PC-3 (cell line): ENCODE results near the gene BCR. TPM values are rescaled to one million over a fixed set of nuclear protein-coding genes. Genes with fewer than 3 reads are reported as not detected.

ENCODE experiments used
- ATAC-seq: fragments of 200-7000 bp; cut with Tn5 transposase; 2 replicates; pipeline ENCODE4 v1.9.1; 2020; ENCODE audit warnings: mild to moderate bottlenecking, moderate library complexity
- BruUV-seq: library from RNA; stranded (reverse); fragments of 400-500 nt; replicated peaks from 2 replicates; lab custom pipeline; 2021; lab: Mats Ljungman, UMichigan
- CTCF ChIA-PET: fragments of 300-600 bp; sonication (Branson Sonifier 250); formaldehyde crosslinking; loops from one replicate; lab custom pipeline; 2022; ENCODE audit warnings: antibody characterized with exemption; lab: Charles Lee
- POLR2A ChIA-PET: fragments of 300-600 bp; sonication (Branson Sonifier 250); formaldehyde crosslinking; loops from one replicate; lab custom pipeline; 2022; ENCODE audit warnings: antibody characterized with exemption; ENCODE audit not compliant: unreplicated experiment; lab: Charles Lee
- DNase-seq: peaks from one replicate; pipeline ENCODE4 v3.0.0-alpha.2; 2015
- H2AFZ ChIP-seq: fragments of 300-600 bp; sonication (generic); 2 replicates; pipeline ENCODE4 v1.6.0; 2016; ENCODE audit warnings: antibody characterized with exemption, low read length
- H3F3A ChIP-seq: fragments of 300-600 bp; sonication (generic); one replicate; pipeline ENCODE4 v1.6.0; 2017; ENCODE audit warnings: antibody characterized with exemption, low read length, control low read depth, mild to moderate bottlenecking; ENCODE audit not compliant: unreplicated experiment
- H3K27ac ChIP-seq: fragments of 300-600 bp; sonication (generic); 2 replicates; pipeline ENCODE4 v1.5.1; 2016; ENCODE audit warnings: mild to moderate bottlenecking, low read length
- H3K27me3 ChIP-seq: fragments of 300-600 bp; sonication (generic); 2 replicates; pipeline ENCODE4 v1.6.1; 2016; ENCODE audit warnings: low read length, mixed read lengths
- H3K36me3 ChIP-seq: fragments of 300-600 bp; sonication (generic); 2 replicates; pipeline ENCODE4 v1.6.1; 2016; ENCODE audit warnings: low read depth, mixed run types, low read length, mixed read lengths
- H3K4me1 ChIP-seq: fragments of 300-600 bp; sonication (generic); 2 replicates; pipeline ENCODE4 v1.5.1; 2016; ENCODE audit warnings: low read length; ENCODE audit not compliant: insufficient read depth
- H3K4me2 ChIP-seq: fragments of 300-600 bp; sonication (generic); 2 replicates; pipeline ENCODE4 v1.6.0; 2016; ENCODE audit warnings: low read length
- H3K4me3 ChIP-seq: fragments of 300-600 bp; sonication (generic); 2 replicates; pipeline ENCODE4 v1.5.1; 2016; ENCODE audit warnings: mild to moderate bottlenecking, low read length, mixed read lengths
- H3K79me2 ChIP-seq: fragments of 300-600 bp; sonication (generic); 2 replicates; pipeline ENCODE4 v1.6.1; 2017; ENCODE audit warnings: low read length, mixed read lengths
- H3K9ac ChIP-seq: fragments of 300-600 bp; sonication (generic); 2 replicates; pipeline ENCODE4 v1.6.0; 2016; ENCODE audit warnings: mild to moderate bottlenecking, low read length
- H3K9me2 ChIP-seq: fragments of 300-600 bp; sonication (generic); replicated peaks from 2 replicates; pipeline ENCODE4 v1.6.1; 2016; ENCODE audit warnings: mixed run types, low read length, mixed read lengths
- H3K9me3 ChIP-seq: fragments of 300-600 bp; sonication (generic); 2 replicates; pipeline ENCODE4 v1.6.1; 2016; ENCODE audit warnings: low read length, mixed read lengths
- H4K20me1 ChIP-seq: fragments of 300-600 bp; sonication (generic); 2 replicates; pipeline ENCODE4 v1.6.1; 2016; ENCODE audit warnings: low read length, mixed read lengths
- EZH2 ChIP-seq: fragments of 300-600 bp; sonication (generic); IDR thresholded peaks from one replicate; pipeline ENCODE4 v1.6.1; 2017; ENCODE audit warnings: antibody characterized with exemption, mild to moderate bottlenecking, low read length; ENCODE audit not compliant: unreplicated experiment
- EZH2phosphoT487 ChIP-seq: fragments of 300-600 bp; sonication (generic); IDR thresholded peaks from 2 replicates; pipeline ENCODE4 v1.6.1; 2018; ENCODE audit warnings: mild to moderate bottlenecking, antibody characterized with exemption, low read length, borderline replicate concordance
- intact Hi-C: fragments of 100-400 bp; cut with micrococcal nuclease; formaldehyde crosslinking; loops from 2 replicates; pipeline ENCODE4 v1.9.0; 2023
- total RNA-seq: library from RNA; depleted of rRNA; stranded (reverse); fragments of >200 nt; gene quantifications from 2 replicates; pipeline ENCODE4 v1.2.3, GENCODE V29; 2014
- TF ChIP-seq, protein P1 (sequence below): fragments of 300-600 bp; sonication (generic); conservative IDR thresholded peaks from 2 replicates; pipeline ENCODE4 v1.5.1; 2017; ENCODE audit warnings: antibody characterized with exemption, low read depth, mild to moderate bottlenecking, low read length

The BCR gene
- total RNA-seq, 1 experiment from 2014 or later, result 36.8 TPM

DNA sequence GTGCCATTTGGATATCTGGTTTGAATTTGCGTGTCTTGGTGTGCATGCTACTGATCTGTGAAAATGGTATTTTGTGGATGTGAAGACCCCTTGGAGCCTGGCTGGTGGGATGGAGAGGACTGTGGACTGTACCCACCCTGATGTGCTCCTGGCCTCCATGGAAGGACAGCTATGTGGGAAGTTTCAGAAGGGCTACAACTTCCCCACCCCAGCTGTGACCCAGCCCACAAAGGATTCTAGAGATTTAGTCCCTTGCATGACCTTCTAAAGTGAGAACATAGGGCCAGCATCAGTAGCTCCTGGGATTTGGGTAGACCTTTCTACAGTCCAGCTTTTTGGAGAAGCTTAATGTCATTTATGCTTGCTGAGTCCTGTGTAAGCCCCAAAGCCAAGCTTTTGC lies 173.4 kb downstream of the BCR start:
- intact Hi-C loops, result no loop called here
- H3K27me3 ChIP-seq, result peaks cover 41% of the 10 kb centered on the region
- no peaks in the 10 kb centered on the region for H3K9me3 ChIP-seq
- no peaks in the 10 kb centered on the region for H3K79me2 ChIP-seq
- no peak for ATAC-seq
- H3K9ac ChIP-seq, result no peak overlapping the region
- H4K20me1 ChIP-seq, result no peaks in the 10 kb centered on the region
- H3K4me2 ChIP-seq, result no peak overlapping the region
- no peaks in the 10 kb centered on the region for H3K36me3 ChIP-seq
- no peak for TF ChIP-seq EZH2phosphoT487
- no peak for TF ChIP-seq EZH2
- TF ChIP-seq, protein P1, sequence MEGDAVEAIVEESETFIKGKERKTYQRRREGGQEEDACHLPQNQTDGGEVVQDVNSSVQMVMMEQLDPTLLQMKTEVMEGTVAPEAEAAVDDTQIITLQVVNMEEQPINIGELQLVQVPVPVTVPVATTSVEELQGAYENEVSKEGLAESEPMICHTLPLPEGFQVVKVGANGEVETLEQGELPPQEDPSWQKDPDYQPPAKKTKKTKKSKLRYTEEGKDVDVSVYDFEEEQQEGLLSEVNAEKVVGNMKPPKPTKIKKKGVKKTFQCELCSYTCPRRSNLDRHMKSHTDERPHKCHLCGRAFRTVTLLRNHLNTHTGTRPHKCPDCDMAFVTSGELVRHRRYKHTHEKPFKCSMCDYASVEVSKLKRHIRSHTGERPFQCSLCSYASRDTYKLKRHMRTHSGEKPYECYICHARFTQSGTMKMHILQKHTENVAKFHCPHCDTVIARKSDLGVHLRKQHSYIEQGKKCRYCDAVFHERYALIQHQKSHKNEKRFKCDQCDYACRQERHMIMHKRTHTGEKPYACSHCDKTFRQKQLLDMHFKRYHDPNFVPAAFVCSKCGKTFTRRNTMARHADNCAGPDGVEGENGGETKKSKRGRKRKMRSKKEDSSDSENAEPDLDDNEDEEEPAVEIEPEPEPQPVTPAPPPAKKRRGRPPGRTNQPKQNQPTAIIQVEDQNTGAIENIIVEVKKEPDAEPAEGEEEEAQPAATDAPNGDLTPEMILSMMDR, result no peak
- H3K27ac ChIP-seq, result no peak overlapping the region
- no TSS peak for BruUV-seq
- DNase-seq, result no peak
- POLR2A ChIA-PET, result no interaction called here
- H3F3A ChIP-seq, result no peaks in the 10 kb centered on the region
- H3K4me1 ChIP-seq, result no peaks in the 10 kb centered on the region
- H3K9me2 ChIP-seq, result no peaks in the 10 kb centered on the region
- no peak overlapping the region for H2AFZ ChIP-seq
- CTCF ChIA-PET, result no interaction called here
- no peak overlapping the region for H3K4me3 ChIP-seq

DNA sequence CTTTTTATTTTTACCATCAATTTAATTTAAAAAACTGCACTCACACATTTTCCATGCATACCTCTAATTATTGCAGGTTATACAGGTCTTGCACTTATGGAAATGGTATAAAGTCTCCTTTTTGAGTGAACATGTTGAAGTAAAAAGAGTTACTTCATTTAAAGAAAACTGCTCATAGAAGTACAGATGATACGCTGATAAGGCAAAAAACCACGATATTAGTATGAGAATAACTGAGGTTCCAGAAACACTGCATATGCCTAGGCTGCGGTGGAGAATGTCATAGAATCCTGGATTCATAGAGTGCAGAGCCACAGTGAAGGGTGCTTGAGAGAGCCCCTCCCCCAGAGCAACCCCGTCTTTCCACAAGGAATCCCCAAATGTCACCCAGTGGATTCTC lies 175.8 kb downstream of the BCR start:
- TF ChIP-seq EZH2, result no peak
- TF ChIP-seq, protein P1, result no peak
- no peak for TF ChIP-seq EZH2phosphoT487
- no peak overlapping the region for H3K27ac ChIP-seq
- H3F3A ChIP-seq, result no peaks in the 10 kb centered on the region
- no peak overlapping the region for H2AFZ ChIP-seq
- intact Hi-C loops, result no loop called here
- ChIA-PET POLR2A (no interaction called here), CTCF (no interaction called here)
- H3K4me1 ChIP-seq, result no peaks in the 10 kb centered on the region
- H3K36me3 ChIP-seq, result no peaks in the 10 kb centered on the region
- no peak for DNase-seq
- H3K79me2 ChIP-seq, result no peaks in the 10 kb centered on the region
- no peaks in the 10 kb centered on the region for H3K9me3 ChIP-seq
- BruUV-seq, result no TSS peak
- peaks cover 32% of the 10 kb centered on the region for H3K27me3 ChIP-seq
- H3K4me2 ChIP-seq, result no peak overlapping the region
- H3K9me2 ChIP-seq, result no peaks in the 10 kb centered on the region
- ATAC-seq, result no peak
- no peak overlapping the region for H3K4me3 ChIP-seq
- no peaks in the 10 kb centered on the region for H4K20me1 ChIP-seq
- H3K9ac ChIP-seq, result no peak overlapping the region

DNA sequence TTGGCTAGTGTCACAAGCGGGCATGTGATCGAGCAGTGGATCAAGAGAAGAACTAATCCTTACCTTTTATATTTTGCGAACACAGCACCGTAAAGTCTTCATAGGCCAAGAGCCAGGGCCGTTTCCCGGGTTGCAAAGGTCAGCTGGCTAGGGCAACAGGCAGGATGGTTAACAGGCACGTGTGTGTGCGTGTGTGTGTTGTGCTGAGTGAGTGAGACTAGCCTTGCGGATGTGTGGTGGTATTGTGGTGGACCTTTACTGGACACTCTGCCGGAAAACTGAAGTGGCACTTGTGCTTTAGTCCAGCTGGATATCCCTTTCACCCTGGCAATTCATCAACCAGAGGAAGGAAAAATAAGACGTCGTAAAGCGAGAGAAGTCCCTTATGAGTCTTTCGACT lies 176.7 kb downstream of the BCR start:
- Histone ChIP-seq H3K4me2 (no peak overlapping the region), H2AFZ (no peak overlapping the region), H3K9me2 (no peaks in the 10 kb centered on the region), H3K27me3 (peaks cover 27% of the 10 kb centered on the region), H3K9ac (no peak overlapping the region), H3K4me1 (no peaks in the 10 kb centered on the region), H3K9me3 (no peaks in the 10 kb centered on the region), H4K20me1 (no peaks in the 10 kb centered on the region), H3F3A (no peaks in the 10 kb centered on the region), H3K27ac (no peak overlapping the region), H3K36me3 (no peaks in the 10 kb centered on the region), H3K4me3 (no peak overlapping the region), H3K79me2 (no peaks in the 10 kb centered on the region)
- ATAC-seq, result no peak
- CTCF ChIA-PET, result no interaction called here
- POLR2A ChIA-PET, result no interaction called here
- no peak for DNase-seq
- TF ChIP-seq EZH2phosphoT487, result no peak
- TF ChIP-seq EZH2, result no peak
- TF ChIP-seq, protein P1, result no peak
- intact Hi-C loops, result no loop called here
- no TSS peak for BruUV-seq
